HG03432 (cell line): Measurements from ENCODE around the gene MICALL2.
A peak's percentile ranks its signal among the peaks of the same experiment; 100 is the strongest.

Experiments used
- ATAC-seq: cut with Tn5 transposase; IDR thresholded peaks from one replicate; pipeline ENCODE4 v1.9.1; 2021; ENCODE audit warnings: mild to moderate bottlenecking, moderate library complexity; ENCODE audit not compliant: unreplicated experiment

Gene MICALL2

DNA sequence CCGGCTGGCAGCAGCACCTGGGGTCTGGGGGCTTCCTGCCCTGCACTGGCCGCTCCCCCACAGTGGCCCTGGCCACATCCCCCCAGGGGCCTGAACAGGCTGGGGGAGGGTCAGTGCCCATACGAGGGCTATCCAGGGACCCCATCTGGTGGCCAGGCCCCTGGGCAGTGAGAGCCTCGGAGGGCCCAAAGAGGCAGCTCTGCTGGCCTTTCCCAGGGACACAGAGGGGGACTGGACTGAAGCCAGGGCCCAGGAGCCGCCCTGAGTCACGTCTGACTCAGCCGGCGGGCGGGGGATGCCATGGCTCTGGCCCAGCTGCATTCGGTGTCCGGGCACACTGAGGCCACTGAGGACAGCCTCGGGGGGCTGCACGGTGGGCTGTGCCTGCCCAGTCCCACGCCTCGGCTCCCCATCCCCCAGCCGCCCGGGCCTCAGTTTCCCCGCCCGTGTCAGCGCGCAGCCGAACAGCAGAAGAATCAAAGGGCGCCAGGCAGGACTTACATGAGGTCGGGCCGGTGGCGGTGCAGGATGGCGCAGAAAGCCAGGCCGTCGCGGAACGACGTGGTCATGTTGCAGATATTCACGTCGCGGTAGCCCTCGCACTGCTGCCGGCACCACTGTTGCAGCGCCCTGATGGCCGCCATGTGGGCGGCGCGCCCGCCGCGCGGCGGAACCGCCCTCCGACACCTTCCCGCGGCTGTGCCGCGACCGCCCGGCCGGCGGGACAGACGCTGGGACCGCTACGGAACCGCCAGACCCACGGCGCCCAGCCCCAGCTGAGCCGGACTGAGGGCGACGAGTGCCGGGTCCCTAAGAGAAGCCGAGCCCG is at the start of gene MICALL2:
Gene MICALL2 (minus strand): TSS at position 788 of the 829 bp plus-strand sequence. CDS start 144 bp downstream, at position 644.
- peak; percentile 15 for ATAC-seq

DNA sequence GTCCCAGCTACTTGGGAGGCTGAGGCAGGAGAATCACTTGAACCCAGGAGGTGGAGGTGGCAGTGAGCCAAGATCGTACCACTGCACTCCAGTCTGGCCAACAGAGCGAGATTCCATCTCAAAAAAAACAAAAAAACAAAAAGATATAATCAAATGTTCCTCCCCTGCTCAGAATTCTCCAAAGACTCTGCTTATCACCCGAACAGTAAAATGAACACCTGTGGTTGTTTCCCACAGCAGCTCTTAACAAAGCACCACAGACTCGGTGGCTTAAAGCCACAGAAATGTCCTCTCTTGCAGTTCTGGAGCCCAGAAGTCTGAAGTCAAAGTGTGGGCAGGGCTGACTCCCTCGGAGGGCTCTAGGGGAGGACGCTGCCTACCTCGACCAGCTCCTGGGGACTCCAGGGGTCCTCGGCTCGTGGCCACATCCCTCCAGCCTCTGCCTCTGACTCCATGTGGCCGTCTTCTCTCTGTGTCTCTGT is 49.0 kb upstream of the MICALL2 start:
- ATAC-seq = no peak

DNA sequence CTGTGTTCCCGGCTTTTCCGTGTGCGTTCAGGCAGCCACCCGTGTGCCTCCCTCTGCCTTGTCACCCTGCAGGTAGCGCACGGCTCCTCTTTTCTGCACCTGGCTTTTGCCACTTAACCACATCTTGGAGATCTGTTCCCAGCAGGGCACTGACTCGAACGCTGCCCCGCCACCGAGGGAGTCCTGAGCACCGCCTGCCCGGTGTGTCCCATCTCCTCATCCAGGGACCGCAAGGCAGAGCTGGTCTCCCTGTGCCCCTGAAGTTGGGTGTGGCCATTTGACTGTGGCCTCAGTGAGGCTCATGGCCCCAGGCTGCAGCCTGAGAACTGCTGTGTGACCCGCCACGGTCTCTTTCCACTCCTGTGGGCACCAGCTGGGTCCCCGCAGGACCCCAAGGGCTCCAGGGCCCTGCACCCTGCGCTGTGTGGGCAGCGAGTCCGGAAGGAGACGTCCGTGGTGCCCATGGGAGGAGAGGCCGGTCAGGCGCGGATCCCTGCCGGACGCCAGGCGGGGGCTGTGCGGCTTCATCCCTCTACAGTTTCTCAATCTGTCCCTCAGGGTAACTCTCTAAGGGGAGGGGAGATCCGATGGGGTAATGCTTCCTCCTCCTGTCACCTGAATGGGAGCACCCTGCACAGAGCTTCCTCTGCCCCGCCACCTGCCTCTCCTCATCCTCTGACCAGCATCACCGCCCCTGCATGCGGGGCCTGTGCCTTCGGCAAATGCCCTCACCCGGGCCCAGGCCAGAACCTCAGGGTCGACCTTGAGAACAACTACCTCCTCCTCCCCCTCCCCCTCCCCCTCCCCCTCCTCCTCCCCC is 46.7 kb upstream of the MICALL2 start:
- no peak for ATAC-seq

DNA sequence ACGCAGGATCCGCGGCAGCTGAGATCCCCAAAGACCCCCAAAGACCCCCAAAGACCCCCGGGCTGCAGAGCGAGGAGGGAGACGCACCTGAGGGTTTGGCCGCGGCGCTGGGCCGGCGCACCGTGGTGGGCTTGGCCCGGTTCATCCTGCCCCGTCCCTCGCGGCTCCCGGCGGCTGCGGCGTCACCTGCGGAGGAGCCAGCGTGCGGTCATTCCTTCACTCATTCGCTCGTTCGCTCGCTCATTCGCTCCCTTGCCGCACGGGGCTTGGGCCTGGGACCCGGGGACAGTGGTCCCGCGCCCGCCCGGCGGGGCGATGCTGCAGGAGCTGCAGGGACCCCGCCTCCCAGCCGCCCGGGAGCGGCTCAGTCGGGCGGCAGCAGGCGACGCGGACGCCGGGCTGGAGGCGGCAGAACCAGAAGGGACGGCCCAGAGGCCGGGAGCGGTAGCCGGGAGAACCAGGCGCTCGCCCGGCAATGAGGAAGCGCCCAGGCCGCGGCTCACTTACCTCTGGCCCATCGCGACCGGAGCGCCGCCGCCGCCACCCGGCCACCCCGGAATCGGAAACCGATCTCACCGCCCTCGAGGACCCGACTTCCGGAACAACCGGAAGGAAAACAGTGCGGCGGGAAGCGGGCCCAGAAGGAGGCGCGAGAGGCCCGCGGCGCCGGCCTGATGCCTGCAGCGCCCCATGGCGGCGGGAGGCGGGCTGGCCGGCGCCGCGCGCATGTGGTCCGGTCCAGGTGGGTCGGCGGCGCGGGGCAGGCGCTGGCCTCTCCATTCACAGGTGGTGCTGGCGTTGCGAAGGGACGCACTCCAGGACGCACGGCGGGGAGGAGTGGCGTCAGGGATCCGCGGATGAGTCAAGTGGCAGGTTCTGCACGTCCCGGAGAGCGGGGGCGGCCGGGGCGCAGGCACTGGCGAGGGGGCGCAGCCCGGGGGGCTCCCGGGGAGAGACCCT is 44.8 kb upstream of the MICALL2 start, which contains the start of gene INTS1:
Gene INTS1 (minus strand): TSS at position 574 of the 960 bp plus-strand sequence. CDS start 429 bp downstream, at position 145.
- peak; percentile 84 for ATAC-seq

DNA sequence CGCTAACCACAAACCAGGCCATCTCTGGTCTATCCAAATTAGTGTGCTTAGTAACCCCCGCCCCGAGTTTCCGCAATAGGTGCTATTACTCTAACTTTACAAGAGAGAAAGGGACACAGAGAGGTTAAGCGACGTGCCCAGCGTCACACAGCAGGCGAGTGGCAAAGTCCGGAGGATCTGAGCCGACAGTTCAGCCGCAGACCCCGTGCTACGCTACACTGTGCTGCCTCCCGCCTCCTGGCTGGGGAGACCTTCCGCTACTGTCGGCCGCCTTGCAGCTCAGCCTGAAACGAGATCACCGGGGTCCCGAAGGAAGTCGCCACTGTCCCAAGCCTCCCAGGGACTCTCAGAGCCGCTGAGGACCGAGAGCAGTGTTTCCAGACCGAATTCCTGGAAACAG is 44.1 kb upstream of the MICALL2 start:
- ATAC-seq = no peak

DNA sequence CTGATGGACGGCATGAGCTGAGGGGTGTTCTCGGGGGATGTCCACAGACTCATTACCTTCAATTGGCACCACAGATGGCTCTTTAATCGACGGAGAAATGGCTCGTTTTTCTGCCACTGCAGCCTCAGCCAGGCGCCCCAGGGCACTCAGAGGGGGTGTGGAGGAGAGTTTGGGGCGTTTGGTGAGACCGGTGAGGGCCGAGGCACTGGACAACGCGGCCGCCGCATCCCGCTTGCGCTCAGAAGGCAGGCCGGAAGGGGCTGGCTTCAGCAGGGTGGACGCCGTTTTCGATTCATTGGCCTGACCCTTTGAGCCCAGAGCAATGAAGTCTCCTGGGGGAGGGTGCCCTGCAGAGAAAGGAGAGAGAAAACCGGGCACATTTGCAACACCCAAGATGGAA is 43.6 kb upstream of the MICALL2 start:
- ATAC-seq = no peak

DNA sequence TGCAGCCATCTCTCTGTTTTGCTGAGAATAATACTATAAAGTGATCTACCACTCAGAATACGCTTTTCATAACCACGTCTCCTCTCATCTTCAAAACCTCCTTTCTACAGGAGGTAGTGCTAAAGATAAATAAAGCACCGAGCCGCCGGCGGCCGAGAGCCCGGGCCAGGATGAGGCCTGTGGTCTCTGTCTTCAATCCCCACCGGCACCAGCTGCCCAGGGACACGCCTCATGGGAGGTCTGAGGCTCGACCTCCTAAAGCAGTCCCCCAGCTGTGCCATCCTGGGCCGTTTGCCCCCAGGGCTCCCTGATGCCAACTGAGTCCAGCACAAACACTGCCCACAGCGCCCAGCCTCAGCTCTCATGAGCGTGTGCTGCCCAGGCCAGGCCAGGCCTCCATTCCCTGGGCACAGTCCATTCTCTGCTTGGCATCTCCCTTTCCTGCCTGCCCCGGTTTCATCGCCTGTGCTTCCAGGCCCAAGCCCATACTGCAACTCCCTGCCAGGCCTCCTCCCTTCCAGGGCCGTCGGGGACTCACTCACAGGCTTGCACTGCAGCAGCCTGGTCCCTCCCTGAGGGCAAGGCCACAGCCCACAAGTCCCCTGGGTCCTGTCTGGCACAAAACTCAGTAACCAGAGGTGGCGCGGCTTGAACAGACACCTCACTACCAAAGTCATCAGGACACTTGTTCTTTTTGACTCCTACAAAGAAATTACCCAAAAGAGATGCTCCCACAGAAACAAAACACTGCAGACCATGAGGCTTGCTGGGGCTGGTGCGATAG is 42.4 kb upstream of the MICALL2 start:
- no peak for ATAC-seq

DNA sequence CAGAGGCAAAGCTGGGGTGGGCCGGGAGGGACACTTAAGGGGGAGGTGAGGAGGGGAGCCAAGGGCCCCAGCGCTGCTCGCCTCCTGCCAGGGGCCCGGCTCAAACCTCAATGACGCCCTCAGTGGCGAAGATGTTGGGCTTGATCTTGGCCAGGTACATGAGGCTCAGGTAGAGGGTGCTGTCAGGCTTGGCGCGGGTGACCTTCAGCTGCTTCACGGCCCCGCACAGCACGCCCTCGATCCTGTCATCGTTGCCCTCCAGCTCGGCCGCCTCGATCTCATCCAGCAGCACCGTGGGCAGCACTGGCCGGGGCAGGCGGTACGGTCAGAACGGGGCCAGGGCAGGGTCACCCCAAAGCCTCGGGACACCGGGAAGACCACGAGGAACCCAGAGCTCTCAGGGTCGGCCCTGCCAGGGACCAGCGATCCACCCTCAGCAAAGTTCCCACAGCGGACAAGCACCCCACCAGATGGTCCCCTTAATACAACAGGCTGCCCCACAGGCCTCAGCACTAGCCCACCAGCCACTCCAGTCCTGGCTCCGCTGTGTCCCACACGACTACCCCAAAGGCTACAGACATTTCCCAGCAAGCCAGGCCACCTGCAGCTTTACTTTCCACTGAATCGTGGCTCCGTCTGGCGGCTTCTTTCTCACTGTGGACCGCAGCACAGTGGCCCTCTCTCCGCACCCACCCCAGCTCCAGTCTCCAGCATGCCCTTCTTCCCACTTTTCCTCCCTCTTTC is 41.0 kb upstream of the MICALL2 start:
- no peak for ATAC-seq

DNA sequence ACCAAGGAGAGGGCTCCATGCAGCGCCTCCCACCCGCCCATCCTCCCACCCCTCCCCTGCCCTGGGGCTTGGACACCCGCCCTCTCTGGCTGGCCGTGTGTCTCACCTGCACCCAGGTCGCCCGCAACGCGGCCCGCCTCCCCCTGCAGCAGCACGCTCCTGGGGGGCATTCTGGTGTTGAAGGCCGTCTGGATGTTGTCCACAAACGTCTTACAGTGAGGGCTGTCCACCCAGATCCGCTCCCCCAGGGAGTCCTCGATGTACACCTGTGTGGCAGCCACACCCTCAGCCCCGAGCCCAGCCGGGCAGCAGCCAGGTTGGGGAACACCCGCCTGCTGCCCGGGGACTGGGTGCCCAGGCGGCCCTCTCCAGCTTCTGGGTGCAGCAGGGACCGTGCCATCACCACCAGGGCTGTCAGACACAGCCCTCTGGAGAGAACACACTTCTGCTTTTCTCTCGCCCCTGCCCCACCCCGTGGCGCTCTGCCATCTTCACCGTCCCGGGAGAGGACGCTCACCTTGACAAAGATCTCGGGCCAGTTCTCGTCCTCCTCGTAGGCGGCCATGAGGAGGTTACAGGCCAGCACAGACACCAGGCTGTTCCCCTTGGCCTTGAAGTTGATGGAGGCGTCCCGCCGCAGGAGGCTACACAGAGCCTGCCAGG is 40.2 kb upstream of the MICALL2 start:
- no peak for ATAC-seq

DNA sequence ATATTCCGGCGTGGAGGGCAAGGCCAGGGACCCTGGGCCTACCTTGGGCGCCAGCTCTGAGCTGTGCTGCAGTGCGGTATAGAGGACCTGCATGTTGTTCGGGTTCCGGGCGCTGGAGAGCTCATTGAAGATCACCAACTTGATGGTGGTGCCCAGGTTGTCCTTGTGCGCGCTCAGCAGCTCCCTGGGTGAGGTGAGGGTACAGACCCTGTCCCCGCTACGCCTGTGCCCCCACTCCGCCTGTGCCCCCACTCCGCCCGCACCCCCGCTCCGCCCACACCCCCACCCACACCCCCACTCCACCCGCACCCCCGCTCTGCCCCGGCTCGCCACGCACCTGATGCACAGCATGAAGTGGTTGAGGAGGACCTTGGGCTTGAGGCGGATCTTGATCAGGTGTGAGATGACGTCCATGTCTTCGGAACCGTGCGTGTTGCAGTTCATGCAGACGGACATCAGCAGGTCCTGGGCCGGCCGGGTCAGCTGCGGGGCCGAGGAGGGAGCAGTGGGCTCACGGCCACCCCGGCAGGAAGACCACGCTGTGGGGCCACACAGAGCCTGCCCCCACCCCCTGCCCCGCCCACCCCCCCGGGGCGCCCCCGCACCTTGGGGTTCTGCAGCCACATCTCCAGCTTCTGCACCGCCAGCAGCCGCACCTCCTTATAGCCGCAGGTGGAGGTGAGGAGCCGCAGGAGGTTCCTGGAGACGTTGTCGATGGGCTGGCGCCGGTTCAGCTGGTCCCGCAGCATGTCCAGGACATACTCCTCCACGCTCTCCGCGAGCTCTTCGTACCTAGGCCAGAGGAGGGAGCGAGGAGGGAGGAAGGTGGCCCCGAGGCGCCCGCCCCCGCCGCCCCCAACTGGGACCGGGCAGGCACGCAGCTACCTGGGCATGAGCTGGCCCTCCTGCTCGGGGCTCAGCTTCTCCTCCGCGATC is 39.4 kb upstream of the MICALL2 start:
- ATAC-seq = no peak

DNA sequence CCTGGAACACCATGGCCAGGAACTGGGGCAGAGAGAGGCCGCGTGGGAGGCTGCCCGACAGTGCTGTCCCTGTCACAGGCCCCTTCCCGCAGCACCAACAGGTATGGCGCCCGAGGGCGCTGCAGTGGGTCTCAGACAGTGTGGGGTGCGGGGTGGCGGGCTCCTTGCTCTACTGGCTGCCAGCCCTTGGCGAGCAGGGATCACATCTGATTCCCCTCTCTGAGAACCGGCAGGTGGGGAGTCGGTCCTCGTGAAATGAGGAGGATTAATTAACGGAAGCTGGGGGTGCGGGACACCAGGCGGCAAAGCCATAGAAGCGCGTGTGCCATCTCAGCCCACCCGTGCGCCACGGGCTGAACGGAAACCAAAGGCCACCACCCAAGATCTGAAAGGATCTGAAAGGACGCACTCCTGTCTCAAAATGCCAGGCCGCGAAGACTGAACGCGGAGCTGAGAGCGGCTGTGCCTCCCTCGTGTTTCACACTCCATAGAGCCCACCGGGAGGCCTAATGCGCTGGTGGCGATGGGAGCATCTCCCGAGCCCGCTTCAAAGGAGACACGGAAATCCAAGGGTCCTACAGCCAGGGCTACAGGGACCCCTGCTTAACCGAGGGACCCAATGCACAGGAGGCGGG is 38.1 kb upstream of the MICALL2 start:
- no peak for ATAC-seq

DNA sequence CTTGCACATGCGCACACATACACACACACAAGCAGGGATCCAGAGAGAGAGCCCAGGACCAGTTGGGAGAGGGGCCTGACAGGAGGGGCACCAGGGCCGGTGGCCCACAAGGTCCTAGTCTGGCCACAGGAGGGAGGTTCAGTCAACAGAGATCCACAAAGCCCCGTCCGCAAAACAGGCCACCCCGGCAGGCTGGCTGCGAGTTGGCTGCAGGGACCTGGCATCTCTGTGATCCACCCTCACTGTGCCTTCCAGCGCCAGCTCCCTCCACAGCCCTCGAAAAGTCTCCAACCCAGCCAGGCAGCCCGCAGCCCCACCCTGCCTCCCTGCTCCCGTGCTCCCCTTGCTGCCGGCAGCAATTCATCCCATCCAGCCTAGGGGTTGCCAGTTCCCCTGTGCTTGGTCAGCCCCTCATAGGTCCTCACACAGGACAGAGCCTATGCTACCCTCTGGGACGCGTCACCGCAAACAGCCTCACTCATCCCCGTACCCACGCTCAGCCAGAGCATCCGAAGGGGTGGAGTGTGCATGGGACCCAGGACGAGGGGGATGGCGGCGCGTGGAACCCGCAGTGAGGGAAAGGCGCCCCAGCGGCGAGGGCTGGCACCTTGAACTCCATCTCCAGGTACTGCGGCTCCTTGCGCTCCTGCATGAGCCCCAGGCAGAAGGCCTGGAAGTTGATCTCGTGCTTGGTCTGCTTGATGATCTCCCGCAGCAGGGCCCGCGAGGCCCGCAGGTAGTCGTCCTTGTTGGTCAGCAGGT is 37.4 kb upstream of the MICALL2 start:
- ATAC-seq = no peak

DNA sequence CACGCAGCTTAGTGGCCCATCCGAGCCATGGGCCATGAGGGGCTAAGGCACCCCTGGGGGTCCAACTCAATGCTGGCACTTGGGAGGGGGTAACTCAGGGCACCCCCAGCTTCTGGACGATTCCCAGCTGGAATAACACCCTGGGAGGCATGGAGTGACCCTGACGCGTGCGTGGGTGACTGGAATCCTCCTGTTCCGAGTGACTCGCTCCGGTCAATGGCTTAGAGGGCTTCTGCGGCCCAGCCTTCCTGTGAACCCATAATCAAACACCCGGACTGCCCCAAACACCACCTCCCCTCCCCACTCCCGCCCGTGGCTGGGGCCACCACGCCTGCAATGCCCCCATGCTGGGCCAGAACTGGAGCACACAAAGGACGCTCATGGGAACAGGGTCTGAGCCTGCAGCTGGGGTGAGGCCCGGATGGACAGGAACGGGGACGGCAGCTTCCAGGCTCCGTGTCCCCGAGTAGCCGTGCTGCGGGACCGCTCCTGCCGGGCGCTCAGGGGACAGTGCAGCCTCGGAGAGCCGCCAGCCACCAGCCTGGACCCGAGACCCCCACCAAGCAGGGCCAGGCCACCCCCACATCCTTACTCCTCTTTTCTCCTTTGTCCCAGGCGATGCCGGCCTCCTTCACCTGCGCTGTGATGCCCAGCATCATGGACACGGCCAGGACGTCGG is 36.4 kb upstream of the MICALL2 start:
- no peak for ATAC-seq

DNA sequence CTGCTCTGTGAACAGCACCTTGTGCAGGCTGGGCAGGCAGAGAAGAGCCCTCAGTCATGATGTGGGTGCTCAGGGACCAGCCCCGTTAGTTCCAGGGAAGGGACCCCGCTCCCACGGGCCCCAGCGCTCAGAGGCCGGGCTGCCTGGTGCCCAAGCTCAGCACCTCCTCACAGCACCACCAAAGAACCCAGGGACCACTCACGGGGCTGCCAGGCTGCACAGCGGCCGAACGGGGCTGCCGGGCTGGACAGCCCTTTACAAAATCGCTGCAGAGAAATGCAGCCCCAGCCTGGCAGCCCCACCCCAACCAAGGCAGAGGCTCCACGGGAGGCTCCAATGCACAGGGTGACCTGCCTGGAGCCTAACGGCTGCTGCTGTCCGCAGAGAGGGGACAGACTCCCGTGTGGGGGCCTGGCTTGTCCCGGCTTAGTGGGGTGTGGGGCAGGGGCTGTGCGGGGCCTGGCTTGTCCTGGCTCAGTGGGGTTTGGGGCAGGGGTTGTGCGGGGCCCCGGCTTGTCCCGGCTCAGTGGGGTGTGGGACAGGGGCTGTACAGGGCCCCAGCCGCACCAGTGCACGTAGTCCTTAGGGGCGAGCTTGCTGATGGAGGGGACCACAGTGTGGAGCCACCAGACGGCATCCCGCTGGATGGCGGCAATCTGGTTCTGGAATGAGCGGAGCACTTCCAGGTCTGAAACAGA is 35.7 kb upstream of the MICALL2 start:
- no peak for ATAC-seq

DNA sequence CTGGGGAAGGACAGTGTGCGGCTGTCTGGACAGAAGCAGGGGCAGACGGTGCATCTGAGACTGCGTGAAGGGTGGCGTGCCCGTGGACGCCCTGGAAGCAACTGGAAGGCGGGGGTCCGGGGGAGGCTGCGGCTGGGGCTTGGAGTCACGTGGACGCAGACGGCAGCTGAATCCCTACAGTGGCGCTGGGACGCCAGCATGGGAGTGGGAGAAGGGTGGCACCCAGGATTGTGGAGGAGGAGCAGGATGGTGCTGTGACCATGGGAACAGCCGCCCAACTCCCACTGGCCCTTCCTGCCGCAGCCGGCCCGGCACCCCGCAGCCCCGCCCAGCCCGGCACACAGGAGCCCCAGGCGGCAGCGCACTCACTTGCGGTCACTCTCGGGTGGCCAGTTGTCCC is 35.2 kb upstream of the MICALL2 start:
- no peak for ATAC-seq
